ENCODE results near the gene ADAMTSL1.

Gene ADAMTSL1

GRCh38 chr9:18761742-18762300 is 287.9 kb downstream of the ADAMTSL1 start:
- no peaks in the 10 kb centered on the region for H4K20me1 ChIP-seq (ENCODE audit: low read depth, low read length)
- H3K27ac ChIP-seq (ENCODE audit: low read depth, low read length) = no peak overlapping the region
- H3K4me2 ChIP-seq (ENCODE audit: low read depth, low read length, poor library complexity, severe bottlenecking) = no peak overlapping the region
- H3K9me3 ChIP-seq (ENCODE audit: insufficient read depth, low read length) = no peaks in the 10 kb centered on the region
- no peak overlapping the region for H3K9ac ChIP-seq (ENCODE audit: low read length)
- H2AFZ ChIP-seq (ENCODE audit: low read depth, low read length, severe bottlenecking) = no peak overlapping the region
- TF ChIP-seq EZH2phosphoT487 (conservative IDR thresholded peaks at IDR 0.05; ENCODE audit: low read length) = no peak
- TF ChIP-seq, protein P1, sequence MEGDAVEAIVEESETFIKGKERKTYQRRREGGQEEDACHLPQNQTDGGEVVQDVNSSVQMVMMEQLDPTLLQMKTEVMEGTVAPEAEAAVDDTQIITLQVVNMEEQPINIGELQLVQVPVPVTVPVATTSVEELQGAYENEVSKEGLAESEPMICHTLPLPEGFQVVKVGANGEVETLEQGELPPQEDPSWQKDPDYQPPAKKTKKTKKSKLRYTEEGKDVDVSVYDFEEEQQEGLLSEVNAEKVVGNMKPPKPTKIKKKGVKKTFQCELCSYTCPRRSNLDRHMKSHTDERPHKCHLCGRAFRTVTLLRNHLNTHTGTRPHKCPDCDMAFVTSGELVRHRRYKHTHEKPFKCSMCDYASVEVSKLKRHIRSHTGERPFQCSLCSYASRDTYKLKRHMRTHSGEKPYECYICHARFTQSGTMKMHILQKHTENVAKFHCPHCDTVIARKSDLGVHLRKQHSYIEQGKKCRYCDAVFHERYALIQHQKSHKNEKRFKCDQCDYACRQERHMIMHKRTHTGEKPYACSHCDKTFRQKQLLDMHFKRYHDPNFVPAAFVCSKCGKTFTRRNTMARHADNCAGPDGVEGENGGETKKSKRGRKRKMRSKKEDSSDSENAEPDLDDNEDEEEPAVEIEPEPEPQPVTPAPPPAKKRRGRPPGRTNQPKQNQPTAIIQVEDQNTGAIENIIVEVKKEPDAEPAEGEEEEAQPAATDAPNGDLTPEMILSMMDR (IDR thresholded peaks at IDR 0.05; ENCODE audit: insufficient read depth, low read length, poor library complexity, severe bottlenecking) = no peak
- no peaks in the 10 kb centered on the region for H3F3A ChIP-seq (ENCODE audit: insufficient read depth)
- H3K79me2 ChIP-seq (ENCODE audit: insufficient read depth, low read length) = no peaks in the 10 kb centered on the region
- no peaks in the 10 kb centered on the region for H3K36me3 ChIP-seq (ENCODE audit: low read length)
- no peak overlapping the region for H3K4me3 ChIP-seq (ENCODE audit: insufficient read depth, low read length, poor library complexity, severe bottlenecking)
- 0 out of 2 replicates have a peak, but pooled peaks cover 6% of the 10 kb centered on the region for H3K27me3 ChIP-seq (ENCODE audit: low read length)
- no peaks in the 10 kb centered on the region for H3K9me2 ChIP-seq (replicated peaks; ENCODE audit: insufficient read depth, low read length)

- Histone ChIP-seq H3K27ac (ENCODE audit: low read depth, low read length) (no peak overlapping the region), H3K79me2 (ENCODE audit: insufficient read depth, low read length) (no peaks in the 10 kb centered on the region), H3K36me3 (ENCODE audit: low read length) (no peaks in the 10 kb centered on the region), H3F3A (ENCODE audit: insufficient read depth) (no peaks in the 10 kb centered on the region), H3K9me3 (ENCODE audit: insufficient read depth, low read length) (no peaks in the 10 kb centered on the region), H3K4me2 (ENCODE audit: low read depth, low read length, poor library complexity, severe bottlenecking) (no peak overlapping the region), H2AFZ (ENCODE audit: low read depth, low read length, severe bottlenecking) (no peak overlapping the region), H3K9ac (ENCODE audit: low read length) (no peak overlapping the region), H3K9me2 (replicated peaks; ENCODE audit: insufficient read depth, low read length) (peaks cover under 1% of the 10 kb centered on the region; the same call in 1 of the 2 replicates), H4K20me1 (ENCODE audit: low read depth, low read length) (no peaks in the 10 kb centered on the region), H3K27me3 (ENCODE audit: low read length) (0 out of 2 replicates have a peak, but pooled peaks cover 6% of the 10 kb centered on the region), H3K4me3 (ENCODE audit: insufficient read depth, low read length, poor library complexity, severe bottlenecking) (no peak overlapping the region)
- TF ChIP-seq, protein P1 (IDR thresholded peaks at IDR 0.05; ENCODE audit: insufficient read depth, low read length, poor library complexity, severe bottlenecking) = no peak
- TF ChIP-seq EZH2phosphoT487 (conservative IDR thresholded peaks at IDR 0.05; ENCODE audit: low read length) = no peak
Measured at GRCh38 chr9:18766989-18767550, 293.1 kb downstream of the ADAMTSL1 start.

- Histone ChIP-seq H3K4me2 (ENCODE audit: low read depth, low read length, poor library complexity, severe bottlenecking) (no peak overlapping the region), H4K20me1 (ENCODE audit: low read depth, low read length) (no peaks in the 10 kb centered on the region), H3K79me2 (ENCODE audit: insufficient read depth, low read length) (no peaks in the 10 kb centered on the region), H3K9me2 (replicated peaks; ENCODE audit: insufficient read depth, low read length) (peaks cover 3% of the 10 kb centered on the region; the same call in 1 of the 2 replicates), H3F3A (ENCODE audit: insufficient read depth) (no peaks in the 10 kb centered on the region), H3K4me3 (ENCODE audit: insufficient read depth, low read length, poor library complexity, severe bottlenecking) (no peak overlapping the region), H3K27ac (ENCODE audit: low read depth, low read length) (no peak overlapping the region), H3K27me3 (ENCODE audit: low read length) (0 out of 2 replicates have a peak, but pooled peaks cover 6% of the 10 kb centered on the region), H3K9me3 (ENCODE audit: insufficient read depth, low read length) (no peaks in the 10 kb centered on the region), H2AFZ (ENCODE audit: low read depth, low read length, severe bottlenecking) (no peak overlapping the region), H3K9ac (ENCODE audit: low read length) (no peak overlapping the region), H3K36me3 (ENCODE audit: low read length) (no peaks in the 10 kb centered on the region)
- TF ChIP-seq EZH2phosphoT487 (conservative IDR thresholded peaks at IDR 0.05; ENCODE audit: low read length) = no peak
- TF ChIP-seq, protein P1 (IDR thresholded peaks at IDR 0.05; ENCODE audit: insufficient read depth, low read length, poor library complexity, severe bottlenecking) = no peak
Measured at GRCh38 chr9:18768951-18769622, 295.1 kb downstream of the ADAMTSL1 start.

Data from SU-DHL-6 (cell line).